ENCODE results near the gene CMTM3.
"Not testable (repeated sequence)": the region's sequence is repeated elsewhere in the genome, so short reads cannot be mapped to it uniquely, and the experiment has no call there.

CMTM3 gene

GRCh38 chr16:66656547-66656946 is 52.0 kb downstream of the CMTM3 start:
- TF ChIP-seq, protein P1, sequence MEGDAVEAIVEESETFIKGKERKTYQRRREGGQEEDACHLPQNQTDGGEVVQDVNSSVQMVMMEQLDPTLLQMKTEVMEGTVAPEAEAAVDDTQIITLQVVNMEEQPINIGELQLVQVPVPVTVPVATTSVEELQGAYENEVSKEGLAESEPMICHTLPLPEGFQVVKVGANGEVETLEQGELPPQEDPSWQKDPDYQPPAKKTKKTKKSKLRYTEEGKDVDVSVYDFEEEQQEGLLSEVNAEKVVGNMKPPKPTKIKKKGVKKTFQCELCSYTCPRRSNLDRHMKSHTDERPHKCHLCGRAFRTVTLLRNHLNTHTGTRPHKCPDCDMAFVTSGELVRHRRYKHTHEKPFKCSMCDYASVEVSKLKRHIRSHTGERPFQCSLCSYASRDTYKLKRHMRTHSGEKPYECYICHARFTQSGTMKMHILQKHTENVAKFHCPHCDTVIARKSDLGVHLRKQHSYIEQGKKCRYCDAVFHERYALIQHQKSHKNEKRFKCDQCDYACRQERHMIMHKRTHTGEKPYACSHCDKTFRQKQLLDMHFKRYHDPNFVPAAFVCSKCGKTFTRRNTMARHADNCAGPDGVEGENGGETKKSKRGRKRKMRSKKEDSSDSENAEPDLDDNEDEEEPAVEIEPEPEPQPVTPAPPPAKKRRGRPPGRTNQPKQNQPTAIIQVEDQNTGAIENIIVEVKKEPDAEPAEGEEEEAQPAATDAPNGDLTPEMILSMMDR (IDR thresholded peaks at IDR 0.05; ENCODE audit: insufficient read depth, low read length, poor library complexity, severe bottlenecking), result no peak
- no peaks in the 10 kb centered on the region; the same call in none of the 2 replicates for H3K27me3 ChIP-seq (replicated peaks; ENCODE audit: control insufficient read depth, insufficient read depth, low read length)
- H3K36me3 ChIP-seq (ENCODE audit: control insufficient read depth, insufficient read depth, low read length), result no peaks in the 10 kb centered on the region
- H3K4me3 ChIP-seq (replicated peaks; ENCODE audit: low read depth, low read length), result no peak overlapping the region
- no peak for DNase-seq (ENCODE audit: extremely low read depth, insufficient read length)

DNA sequence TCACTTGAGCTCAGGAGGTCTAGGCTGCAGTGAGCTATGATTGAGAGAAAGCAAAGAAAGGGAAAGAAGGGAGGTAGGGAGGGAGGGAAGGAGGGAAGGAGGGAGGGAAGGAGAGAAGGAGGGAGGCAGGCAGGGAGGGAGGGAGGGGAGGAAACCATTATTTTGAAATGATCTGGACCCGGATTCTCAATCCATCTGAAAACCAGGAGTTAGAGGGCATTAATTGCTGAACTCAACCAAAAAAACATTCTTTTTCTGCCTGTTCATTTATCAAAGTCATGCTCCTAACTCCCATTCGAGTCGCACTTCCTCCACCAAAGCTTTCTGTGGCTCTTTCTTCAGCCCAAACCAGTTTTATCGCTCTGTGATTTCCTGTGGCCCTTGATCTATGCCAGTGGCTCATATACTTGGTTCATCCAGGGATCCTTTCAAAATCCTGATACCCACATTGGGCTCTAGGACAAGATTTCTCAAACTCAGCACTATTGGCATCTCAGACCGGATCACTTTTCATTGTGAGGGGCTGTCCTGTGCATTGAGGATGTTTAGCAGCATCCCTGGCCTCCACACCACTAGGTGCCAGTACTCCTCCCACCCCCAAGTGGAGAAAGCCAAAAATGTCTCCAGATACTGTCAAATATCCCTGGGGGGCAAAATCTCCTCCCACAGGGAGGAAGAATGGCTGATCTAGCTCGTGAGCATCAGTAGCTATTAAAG is 53.8 kb downstream of the CMTM3 start:
- H3K36me3 ChIP-seq (ENCODE audit: control insufficient read depth, insufficient read depth, low read length), result no peaks in the 10 kb centered on the region
- no peak for DNase-seq (ENCODE audit: extremely low read depth, insufficient read length)
- no peaks in the 10 kb centered on the region; the same call in 1 of the 2 replicates for H3K27me3 ChIP-seq (replicated peaks; ENCODE audit: control insufficient read depth, insufficient read depth, low read length)
- H3K4me3 ChIP-seq (replicated peaks; ENCODE audit: low read depth, low read length), result no peak overlapping the region
- TF ChIP-seq, protein P1 (IDR thresholded peaks at IDR 0.05; ENCODE audit: insufficient read depth, low read length, poor library complexity, severe bottlenecking), result no peak

DNA sequence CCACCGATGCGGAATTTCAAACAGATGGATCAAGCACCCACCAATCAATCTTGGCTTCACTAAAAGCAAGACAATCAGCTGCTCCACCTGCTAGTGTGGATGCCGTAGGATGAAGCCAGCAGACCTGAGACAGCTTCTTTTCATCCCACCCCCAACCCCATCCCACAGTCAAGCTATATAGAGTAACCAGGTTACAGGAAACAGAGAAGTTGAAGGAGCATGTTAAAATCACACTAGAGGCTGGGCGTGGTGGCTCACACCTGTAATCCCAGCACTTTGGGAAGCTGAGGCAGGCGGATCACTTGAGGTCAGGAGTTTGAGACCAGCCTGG is 54.3 kb downstream of the CMTM3 start:
- DNase-seq (ENCODE audit: extremely low read depth, insufficient read length), result no peak
- Histone ChIP-seq H3K36me3 (ENCODE audit: control insufficient read depth, insufficient read depth, low read length) (no peaks in the 10 kb centered on the region), H3K27me3 (replicated peaks; ENCODE audit: control insufficient read depth, insufficient read depth, low read length) (no peaks in the 10 kb centered on the region; the same call in 1 of the 2 replicates), H3K4me3 (replicated peaks; ENCODE audit: low read depth, low read length) (no peak overlapping the region)
- TF ChIP-seq, protein P1 (IDR thresholded peaks at IDR 0.05; ENCODE audit: insufficient read depth, low read length, poor library complexity, severe bottlenecking), result no peak

DNA sequence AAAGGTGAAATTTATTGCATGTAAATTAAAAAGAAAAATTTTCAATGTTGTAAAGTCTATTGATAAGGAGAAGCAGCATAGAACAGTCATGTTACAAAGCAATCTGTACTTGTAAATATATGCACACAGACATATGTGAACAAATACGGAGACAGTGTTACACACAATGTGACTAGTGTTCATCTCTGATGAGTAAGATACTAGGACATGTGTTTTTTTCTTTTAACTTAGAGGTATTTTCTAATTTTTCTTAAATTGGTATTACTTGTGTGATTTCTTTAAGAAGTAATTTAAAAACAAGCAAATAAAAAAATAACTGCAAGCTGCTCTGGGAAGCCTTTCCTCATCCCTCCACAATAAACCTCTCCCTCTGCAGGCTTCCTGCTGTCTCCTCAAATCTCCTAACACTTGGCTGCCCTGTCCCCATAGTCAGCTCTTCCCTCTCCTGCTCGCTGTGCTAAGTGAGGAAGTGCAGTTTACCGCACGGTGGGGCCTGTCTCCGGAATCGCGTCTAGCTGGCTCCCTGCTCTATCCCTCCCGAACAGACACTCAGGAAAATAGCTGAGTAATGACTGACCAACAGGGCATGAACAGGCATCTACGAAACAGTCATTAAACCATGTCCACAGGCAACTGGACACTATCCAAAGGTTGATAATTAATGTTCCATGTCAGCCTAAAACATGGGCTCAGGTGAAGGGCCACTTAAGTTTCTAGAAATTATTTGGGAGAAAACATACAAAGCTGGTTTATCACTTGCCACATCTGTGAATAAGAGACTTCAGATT is 56.1 kb downstream of the CMTM3 start:
- TF ChIP-seq, protein P1 (IDR thresholded peaks at IDR 0.05; ENCODE audit: insufficient read depth, low read length, poor library complexity, severe bottlenecking), result no peak
- H3K4me3 ChIP-seq (replicated peaks; ENCODE audit: low read depth, low read length), result no peak overlapping the region
- no peak for DNase-seq (ENCODE audit: extremely low read depth, insufficient read length)
- H3K36me3 ChIP-seq (ENCODE audit: control insufficient read depth, insufficient read depth, low read length), result no peaks in the 10 kb centered on the region
- H3K27me3 ChIP-seq (replicated peaks; ENCODE audit: control insufficient read depth, insufficient read depth, low read length), result no peaks in the 10 kb centered on the region; the same call in 1 of the 2 replicates

- Histone ChIP-seq H3K4me3 (replicated peaks; ENCODE audit: low read depth, low read length) (no peak overlapping the region), H3K36me3 (ENCODE audit: control insufficient read depth, insufficient read depth, low read length) (no peaks in the 10 kb centered on the region), H3K27me3 (replicated peaks; ENCODE audit: control insufficient read depth, insufficient read depth, low read length) (no peaks in the 10 kb centered on the region; the same call in 1 of the 2 replicates)
- TF ChIP-seq, protein P1 (IDR thresholded peaks at IDR 0.05; ENCODE audit: insufficient read depth, low read length, poor library complexity, severe bottlenecking), result no peak
- DNase-seq (ENCODE audit: extremely low read depth, insufficient read length), result no peak
Observed at GRCh38 chr16:66661210-66661560, 56.7 kb downstream of the CMTM3 start.

GRCh38 chr16:66661671-66662346 is 57.3 kb downstream of the CMTM3 start:
- not testable (repeated sequence) for H3K36me3 ChIP-seq (ENCODE audit: control insufficient read depth, insufficient read depth, low read length); H3K27me3 ChIP-seq (replicated peaks; ENCODE audit: control insufficient read depth, insufficient read depth, low read length); DNase-seq (ENCODE audit: extremely low read depth, insufficient read length); H3K4me3 ChIP-seq (replicated peaks; ENCODE audit: low read depth, low read length)

Measured in GM06990 (cell line).